ENCODE results near the gene ACTR10.

The ACTR10 gene

GRCh38 chr14:58199726-58200479, at the start of gene ACTR10:
Gene ACTR10, plus strand, starts transcription at chr14:58200149. Its CDS starts 69 bp downstream, at chr14:58200218.
- H3K27me3 ChIP-seq (ENCODE audit: insufficient read depth, low read depth, severe bottlenecking): no peaks in the 10 kb centered on the region
- peak; percentile 91 for DNase-seq
- peaks cover 9% of the 10 kb centered on the region for H3K36me3 ChIP-seq
- H3K4me3 ChIP-seq (ENCODE audit: low read depth, low read length): peak within 1 kb of the TSS; percentile 98
- TF ChIP-seq CTCF (IDR thresholded peaks at IDR 0.05; ENCODE audit: low read depth, low read length): no peak
- peak within 1 kb of the TSS; percentile 91 for H3K27ac ChIP-seq
- no peaks in the 10 kb centered on the region for H3K9me3 ChIP-seq (ENCODE audit: severe bottlenecking)

- Histone ChIP-seq H3K9me3 (ENCODE audit: severe bottlenecking) (no peaks in the 10 kb centered on the region), H3K27me3 (ENCODE audit: insufficient read depth, low read depth, severe bottlenecking) (peaks cover 11% of the 10 kb centered on the region), H3K36me3 (no peaks in the 10 kb centered on the region), H3K4me3 (ENCODE audit: low read depth, low read length) (no peak overlapping the region), H3K27ac (no peak overlapping the region)
- no peak for TF ChIP-seq CTCF (IDR thresholded peaks at IDR 0.05; ENCODE audit: low read depth, low read length)
- no peak for DNase-seq
Observed at GRCh38 chr14:58150243-58150805, 49.6 kb upstream of the ACTR10 start.

- Histone ChIP-seq H3K36me3 (no peaks in the 10 kb centered on the region), H3K27me3 (ENCODE audit: insufficient read depth, low read depth, severe bottlenecking) (peaks cover 11% of the 10 kb centered on the region), H3K9me3 (ENCODE audit: severe bottlenecking) (no peaks in the 10 kb centered on the region), H3K4me3 (ENCODE audit: low read depth, low read length) (peak overlapping the region; percentile 84), H3K27ac (no peak overlapping the region)
- DNase-seq: peak; percentile 9
- TF ChIP-seq CTCF (IDR thresholded peaks at IDR 0.05; ENCODE audit: low read depth, low read length): no peak
Observed at GRCh38 chr14:58151133-58152013, 48.6 kb upstream of the ACTR10 start.

GRCh38 chr14:58152014-58152857, 47.7 kb upstream of the ACTR10 start, which contains the start of gene ARMH4:
Gene ARMH4, minus strand, starts transcription at chr14:58152213. Its CDS starts 12,855 bp downstream, at chr14:58139358.
- TF ChIP-seq CTCF (IDR thresholded peaks at IDR 0.05; ENCODE audit: low read depth, low read length): no peak
- H3K4me3 ChIP-seq (ENCODE audit: low read depth, low read length): peak within 1 kb of the TSS; percentile 84
- no peaks in the 10 kb centered on the region for H3K9me3 ChIP-seq (ENCODE audit: severe bottlenecking)
- no peaks in the 10 kb centered on the region for H3K36me3 ChIP-seq
- H3K27ac ChIP-seq: no peak within 1 kb of the TSS
- peak; percentile 92 for DNase-seq
- peaks cover 11% of the 10 kb centered on the region for H3K27me3 ChIP-seq (ENCODE audit: insufficient read depth, low read depth, severe bottlenecking)

- no peak for TF ChIP-seq CTCF (IDR thresholded peaks at IDR 0.05; ENCODE audit: low read depth, low read length)
- no peak overlapping the region for H3K27ac ChIP-seq
- H3K4me3 ChIP-seq (ENCODE audit: low read depth, low read length): no peak overlapping the region
Observed at GRCh38 chr14:58160561-58160960, 39.4 kb upstream of the ACTR10 start.

More at GRCh38 chr14:58160561-58160960, 39.4 kb upstream of the ACTR10 start:
- Histone ChIP-seq H3K27me3 (ENCODE audit: insufficient read depth, low read depth, severe bottlenecking) (no peaks in the 10 kb centered on the region), H3K36me3 (no peaks in the 10 kb centered on the region), H3K9me3 (ENCODE audit: severe bottlenecking) (no peaks in the 10 kb centered on the region)
- no peak for DNase-seq
